Ishikawa (cell line): Measurements from ENCODE around the gene FAM170B.

Experiments used
- CEBPB ChIP-seq: IDR thresholded peaks from 2 replicates; pipeline ENCODE4 v1.6.1; 2012
- CREB1 ChIP-seq: IDR thresholded peaks from 2 replicates; pipeline ENCODE4 v1.6.1; 2012; ENCODE audit warnings: low read depth
- EGR1 ChIP-seq: IDR thresholded peaks from 2 replicates; pipeline ENCODE4 v1.6.1; 2012
- EP300 ChIP-seq: IDR thresholded peaks from 2 replicates; pipeline ENCODE4 v1.6.1; 2012; ENCODE audit warnings: borderline replicate concordance
- FOXM1 ChIP-seq: IDR thresholded peaks from 2 replicates; pipeline ENCODE4 v1.6.1; 2012; ENCODE audit warnings: low read depth, borderline replicate concordance
- MAX ChIP-seq: IDR thresholded peaks from 2 replicates; pipeline ENCODE4 v1.6.1; 2012
- NFIC ChIP-seq: IDR thresholded peaks from 2 replicates; pipeline ENCODE4 v1.6.1; 2012
- RAD21 ChIP-seq: IDR thresholded peaks from 2 replicates; pipeline ENCODE4 v1.6.1; 2012; ENCODE audit warnings: low read depth
- REST ChIP-seq: IDR thresholded peaks from 2 replicates; pipeline ENCODE4 v1.6.1; 2012; ENCODE audit warnings: low read depth, mild to moderate bottlenecking
- TAF1 ChIP-seq: IDR thresholded peaks from 2 replicates; pipeline ENCODE4 v1.6.1; 2012; ENCODE audit warnings: low read depth, mild to moderate bottlenecking
- TCF12 ChIP-seq: IDR thresholded peaks from 2 replicates; pipeline ENCODE4 v1.6.1; 2012; ENCODE audit warnings: low read depth
- TEAD4 ChIP-seq: IDR thresholded peaks from 2 replicates; pipeline ENCODE4 v1.6.1; 2012
- USF1 ChIP-seq: IDR thresholded peaks from 2 replicates; pipeline ENCODE4 v1.6.1; 2012
- YY1 ChIP-seq: IDR thresholded peaks from 2 replicates; pipeline ENCODE4 v1.6.1; 2012; ENCODE audit warnings: low read depth
- ZBTB7A ChIP-seq: IDR thresholded peaks from 2 replicates; pipeline ENCODE4 v1.6.1; 2012; ENCODE audit warnings: low read depth

The FAM170B gene

GRCh38 chr10:49128854-49129253 lies 5.0 kb downstream of the FAM170B start:
- no peak for TF ChIP-seq MAX
- TF ChIP-seq RAD21 = no peak
- no peak for TF ChIP-seq REST
- TF ChIP-seq TEAD4 = no peak
- TF ChIP-seq CEBPB = no peak
- TF ChIP-seq ZBTB7A = no peak
- TF ChIP-seq TAF1 = no peak

- TF ChIP-seq FOXM1 = no peak
- no peak for TF ChIP-seq TCF12
- TF ChIP-seq CREB1 = no peak
- no peak for TF ChIP-seq CEBPB
- TF ChIP-seq RAD21 = no peak
- no peak for TF ChIP-seq NFIC
- no peak for TF ChIP-seq TAF1
- no peak for TF ChIP-seq EP300
- no peak for TF ChIP-seq YY1
- no peak for TF ChIP-seq TEAD4
- no peak for TF ChIP-seq ZBTB7A
- TF ChIP-seq EGR1 = no peak
- TF ChIP-seq USF1 = no peak
- TF ChIP-seq MAX = no peak
- TF ChIP-seq REST = no peak
These were observed 9.6 kb downstream of the FAM170B start for GRCh38 chr10:49123981-49124950.

DNA sequence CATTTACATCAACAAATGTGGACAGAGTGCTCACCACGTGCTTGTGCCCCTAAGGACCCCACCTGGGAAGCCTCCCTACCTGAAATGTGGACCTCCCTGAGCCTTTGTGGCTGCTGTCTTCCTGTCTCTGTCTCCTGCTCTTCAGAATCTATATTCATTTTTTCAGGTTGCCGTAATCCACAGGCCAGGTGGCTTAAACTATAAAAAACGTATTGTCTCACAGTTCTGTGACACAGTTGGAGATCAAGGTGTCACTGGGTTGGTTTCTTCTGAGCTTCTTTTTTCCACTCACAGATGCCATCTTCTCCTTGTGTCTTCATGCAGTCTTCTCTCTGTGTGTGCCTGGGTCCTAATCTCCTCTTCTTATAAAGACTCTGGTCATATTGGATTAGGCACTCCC lies 12.9 kb downstream of the FAM170B start:
- TF ChIP-seq EGR1 = no peak
- no peak for TF ChIP-seq TEAD4
- TF ChIP-seq CREB1 = no peak
- TF ChIP-seq NFIC = no peak
- TF ChIP-seq CEBPB = no peak
- TF ChIP-seq YY1 = no peak
- TF ChIP-seq EP300 = no peak
- no peak for TF ChIP-seq TCF12
- no peak for TF ChIP-seq ZBTB7A
- TF ChIP-seq REST = no peak
- TF ChIP-seq RAD21 = no peak
- TF ChIP-seq TAF1 = no peak
- no peak for TF ChIP-seq FOXM1
- no peak for TF ChIP-seq USF1
- no peak for TF ChIP-seq MAX

DNA sequence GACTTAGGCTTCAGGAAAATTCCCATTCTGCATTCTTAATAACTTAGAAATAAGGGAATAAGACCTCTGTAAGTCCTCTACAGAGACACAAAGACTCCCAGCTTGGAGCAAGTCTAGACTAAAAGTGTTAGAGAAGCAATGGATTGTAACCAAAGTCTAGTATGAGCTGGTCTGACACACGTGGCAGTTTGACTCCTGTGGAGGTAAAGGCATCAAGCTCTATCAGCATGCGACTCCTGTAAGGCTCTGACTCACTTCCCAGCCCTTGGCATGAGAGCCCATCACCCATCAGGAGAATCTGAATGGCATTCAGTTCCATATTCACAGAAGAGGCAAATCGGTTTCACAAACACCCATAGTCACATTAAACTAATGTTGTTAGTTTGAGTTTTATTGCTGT lies 14.1 kb downstream of the FAM170B start:
- TF ChIP-seq CREB1 (no peak), TCF12 (no peak), REST (no peak), EGR1 (no peak), USF1 (no peak), NFIC (no peak), EP300 (no peak), TAF1 (no peak), RAD21 (no peak), FOXM1 (no peak)
